Fibroblast of villous mesenchyme (primary cell): Measurements from ENCODE around the gene PER3. TPM values are rescaled to one million over a fixed set of nuclear protein-coding genes. Genes with fewer than 3 reads are reported as not detected.
A peak's percentile ranks its signal among the peaks of the same experiment; 100 is the strongest.

Experiments
- DNase-seq: peaks from one replicate; pipeline ENCODE4 v3.0.0-alpha.2; 2010; ENCODE audit warnings: low read depth
- H3K4me3 ChIP-seq: 2 replicates; pipeline ENCODE4 v1.5.1; 2011; ENCODE audit warnings: low read depth, mild to moderate bottlenecking, low read length
- total RNA-seq: library from RNA; depleted of rRNA; stranded (reverse); fragments of >200 nt; gene quantifications from 2 replicates; pipeline ENCODE4 v1.2.3, GENCODE V29; 2012
- TF ChIP-seq, protein P1 (sequence below): IDR thresholded peaks from 2 replicates; pipeline ENCODE4 v1.5.1; 2012; ENCODE audit warnings: low read depth, mild to moderate bottlenecking, low read length; ENCODE audit not compliant: insufficient read depth

Gene PER3
- total RNA-seq, 1 donor = 5.6 TPM

DNA sequence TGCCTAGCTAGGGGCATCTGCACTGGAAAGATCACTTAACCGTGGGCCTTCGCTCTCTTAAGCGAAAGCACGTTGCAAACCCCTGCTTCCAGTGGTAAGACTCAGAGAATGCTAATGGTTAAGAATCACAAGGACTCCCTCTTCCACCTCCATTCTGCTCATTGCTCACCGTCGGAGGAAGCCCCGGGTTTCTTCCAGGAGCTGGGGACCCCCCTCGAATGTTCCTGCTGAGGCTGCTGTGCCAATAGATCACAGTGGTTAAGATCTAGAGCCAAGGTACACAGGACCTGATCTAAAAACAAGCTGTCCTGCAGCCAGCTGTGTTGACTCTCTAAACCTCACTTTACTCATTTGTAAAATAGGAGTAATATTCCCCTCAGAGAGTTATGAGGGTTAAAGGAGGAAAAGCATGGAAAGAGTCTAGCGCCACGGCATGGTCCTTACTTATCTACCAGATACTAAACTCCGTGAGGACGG is 12.2 kb upstream of the PER3 start:
- no peak for DNase-seq
- H3K4me3 ChIP-seq = peak overlapping the region; percentile 92
- TF ChIP-seq, protein P1, sequence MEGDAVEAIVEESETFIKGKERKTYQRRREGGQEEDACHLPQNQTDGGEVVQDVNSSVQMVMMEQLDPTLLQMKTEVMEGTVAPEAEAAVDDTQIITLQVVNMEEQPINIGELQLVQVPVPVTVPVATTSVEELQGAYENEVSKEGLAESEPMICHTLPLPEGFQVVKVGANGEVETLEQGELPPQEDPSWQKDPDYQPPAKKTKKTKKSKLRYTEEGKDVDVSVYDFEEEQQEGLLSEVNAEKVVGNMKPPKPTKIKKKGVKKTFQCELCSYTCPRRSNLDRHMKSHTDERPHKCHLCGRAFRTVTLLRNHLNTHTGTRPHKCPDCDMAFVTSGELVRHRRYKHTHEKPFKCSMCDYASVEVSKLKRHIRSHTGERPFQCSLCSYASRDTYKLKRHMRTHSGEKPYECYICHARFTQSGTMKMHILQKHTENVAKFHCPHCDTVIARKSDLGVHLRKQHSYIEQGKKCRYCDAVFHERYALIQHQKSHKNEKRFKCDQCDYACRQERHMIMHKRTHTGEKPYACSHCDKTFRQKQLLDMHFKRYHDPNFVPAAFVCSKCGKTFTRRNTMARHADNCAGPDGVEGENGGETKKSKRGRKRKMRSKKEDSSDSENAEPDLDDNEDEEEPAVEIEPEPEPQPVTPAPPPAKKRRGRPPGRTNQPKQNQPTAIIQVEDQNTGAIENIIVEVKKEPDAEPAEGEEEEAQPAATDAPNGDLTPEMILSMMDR = no peak

DNA sequence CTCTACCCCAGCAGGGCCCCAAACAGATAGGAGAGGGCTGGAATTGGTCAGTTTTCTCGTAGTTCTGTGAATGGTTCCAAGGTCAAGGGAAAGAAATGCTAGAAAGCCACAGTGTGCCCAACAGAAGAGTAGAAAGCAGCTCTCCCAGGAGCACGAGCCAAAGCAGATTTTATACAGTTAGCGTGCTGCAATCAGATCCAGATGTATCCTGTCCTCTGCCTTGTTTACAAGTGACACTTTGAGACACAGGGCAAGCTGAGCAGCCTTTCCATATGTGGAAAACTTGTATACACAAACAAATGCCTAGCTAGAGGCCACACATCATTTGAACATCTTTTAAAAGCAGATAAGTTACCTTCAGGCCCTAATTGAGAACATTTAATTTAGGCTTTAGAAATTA is 6.5 kb upstream of the PER3 start:
- no peak for DNase-seq
- no peak overlapping the region for H3K4me3 ChIP-seq
- TF ChIP-seq, protein P1 = no peak

DNA sequence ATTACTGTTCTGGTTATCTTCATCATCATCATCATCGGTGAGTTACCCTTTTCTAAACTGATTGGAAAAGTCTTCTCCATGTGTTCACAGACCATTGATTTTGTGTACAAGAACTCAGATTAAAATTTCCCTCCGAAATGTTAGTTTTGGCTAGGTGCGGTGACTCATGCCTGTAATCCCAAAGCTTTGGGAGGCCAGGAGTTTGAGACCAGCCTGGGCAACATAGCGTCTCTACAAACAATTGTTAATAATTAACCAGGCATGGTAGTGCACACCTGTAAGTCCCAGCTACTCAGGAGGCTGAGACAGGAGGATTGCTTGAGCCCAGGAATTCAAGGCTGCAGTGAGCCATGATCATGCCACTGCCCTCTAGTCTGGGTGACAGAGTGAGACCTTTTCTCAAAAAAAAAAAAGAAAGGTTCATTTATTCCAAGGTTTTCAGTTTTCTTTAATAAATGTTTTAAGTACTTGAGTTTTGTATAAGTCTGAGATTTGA is 5.9 kb upstream of the PER3 start:
- TF ChIP-seq, protein P1 = no peak
- no peak for DNase-seq
- no peak overlapping the region for H3K4me3 ChIP-seq

DNA sequence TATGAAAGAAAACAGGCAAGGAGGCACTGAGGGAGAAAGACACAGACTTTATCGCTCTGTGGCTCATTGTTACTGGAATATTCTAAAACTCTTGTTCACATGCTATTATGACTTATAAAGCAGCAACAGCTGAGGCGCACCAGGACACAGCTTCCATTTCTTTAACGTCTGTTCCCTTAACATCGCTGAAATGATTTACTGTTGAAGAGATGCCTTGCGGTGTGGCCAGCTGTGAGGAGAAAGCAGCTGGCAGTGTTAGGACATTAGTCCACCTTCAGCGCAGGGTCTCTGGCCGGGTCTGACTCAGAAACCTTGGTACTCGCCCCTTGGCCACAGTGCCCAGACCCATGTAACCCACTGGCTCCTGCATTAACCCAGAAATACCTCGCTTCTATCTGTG is 3.1 kb upstream of the PER3 start:
- DNase-seq = no peak
- H3K4me3 ChIP-seq = no peak overlapping the region
- TF ChIP-seq, protein P1 = no peak

DNA sequence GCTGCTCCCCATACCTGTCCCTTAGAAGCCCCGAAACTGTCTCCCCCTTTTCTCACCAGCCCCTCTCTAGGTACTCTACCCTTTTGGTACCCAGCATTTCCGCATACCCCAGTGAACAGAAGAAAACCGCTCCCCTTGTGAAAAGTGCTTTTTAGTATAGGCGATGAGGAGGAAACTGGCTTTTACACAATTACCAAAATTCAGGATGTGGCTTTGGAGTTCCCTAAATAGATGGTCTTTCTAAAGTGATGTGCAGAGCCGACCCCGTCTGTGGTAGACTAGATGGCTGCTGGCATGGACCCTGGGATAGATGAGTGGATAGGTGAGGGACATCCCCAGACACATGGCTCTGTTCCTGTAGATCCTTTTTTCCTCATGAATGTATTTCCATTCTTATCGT is 2.6 kb upstream of the PER3 start:
- H3K4me3 ChIP-seq = no peak overlapping the region
- TF ChIP-seq, protein P1 = no peak
- no peak for DNase-seq

DNA sequence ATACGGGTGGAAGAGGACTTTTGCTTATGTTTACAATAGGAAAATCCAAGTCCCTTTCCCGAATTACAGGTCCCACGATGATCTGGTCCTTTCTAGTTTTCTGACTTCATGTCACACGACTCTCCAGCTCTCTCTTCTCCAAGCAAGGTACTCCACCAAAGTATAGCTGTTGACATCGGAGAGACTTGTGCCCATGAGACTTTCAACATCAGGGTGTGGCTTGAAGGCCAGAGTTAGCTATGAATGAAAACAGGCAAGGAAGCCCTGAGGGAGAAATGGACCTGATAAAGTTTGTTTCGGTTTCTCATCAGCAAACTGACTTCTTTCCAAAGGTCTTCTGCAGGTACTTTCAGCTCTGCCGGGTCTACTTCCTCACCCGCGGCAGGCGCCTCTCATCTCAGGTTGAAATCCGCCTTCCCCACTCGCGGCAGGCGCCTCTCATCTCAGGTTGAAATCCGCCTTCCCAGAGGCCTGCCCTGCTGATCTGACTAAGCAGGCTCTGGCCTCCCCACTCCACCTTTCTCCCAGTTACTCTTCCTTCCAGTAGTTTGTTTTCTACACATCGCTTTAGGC is 2.1 kb upstream of the PER3 start:
- TF ChIP-seq, protein P1 = no peak
- no peak for DNase-seq
- no peak overlapping the region for H3K4me3 ChIP-seq
